GM23338 (cell line): Measurements from ENCODE around the gene KCNE5. TPM values are rescaled to one million over a fixed set of nuclear protein-coding genes. Genes with fewer than 3 reads are reported as not detected.

Experiments
- ATAC-seq: fragments of 200-7000 bp; cut with Tn5 transposase; 3 replicates; pipeline ENCODE4 v1.9.1; 2020
- DNase-seq: peaks from one replicate; pipeline ENCODE4 v3.0.0-alpha.2; 2015; ENCODE audit warnings: low spot score
- H2AFZ ChIP-seq: fragments of 200-600 bp; sonication (generic); 2 replicates; pipeline ENCODE4 v1.8.0; 2016; ENCODE audit warnings: antibody characterized with exemption, mild to moderate bottlenecking, moderate library complexity
- H3F3A ChIP-seq: fragments of 200-600 bp; sonication (generic); replicated peaks from 2 replicates; pipeline ENCODE4 v1.8.0; 2017; ENCODE audit warnings: antibody characterized with exemption, mixed run types, low read depth
- H3K27ac ChIP-seq: fragments of 200-600 bp; sonication (generic); 2 replicates; pipeline ENCODE4 v1.6.1; 2016; ENCODE audit warnings: low read depth
- H3K27me3 ChIP-seq: fragments of 200-600 bp; sonication (generic); 2 replicates; pipeline ENCODE4 v1.8.0; 2016; ENCODE audit warnings: mild to moderate bottlenecking, mixed run types, moderate library complexity; ENCODE audit not compliant: insufficient read depth
- H3K36me3 ChIP-seq: fragments of 200-600 bp; sonication (generic); 2 replicates; pipeline ENCODE4 v1.8.0; 2016; ENCODE audit warnings: mild to moderate bottlenecking; ENCODE audit not compliant: insufficient read depth
- H3K4me1 ChIP-seq: fragments of 200-600 bp; sonication (generic); 2 replicates; pipeline ENCODE4 v1.8.0; 2016; ENCODE audit warnings: mild to moderate bottlenecking, moderate library complexity; ENCODE audit not compliant: insufficient read depth
- H3K4me2 ChIP-seq: fragments of 200-600 bp; sonication (generic); 2 replicates; pipeline ENCODE4 v1.7.1; 2017; ENCODE audit warnings: mixed run types
- H3K4me3 ChIP-seq: fragments of 200-600 bp; sonication (generic); 2 replicates; pipeline ENCODE4 v1.6.1; 2016; ENCODE audit warnings: mixed run types
- H3K79me2 ChIP-seq: fragments of 200-600 bp; sonication (generic); replicated peaks from 2 replicates; pipeline ENCODE4 v1.8.0; 2017; ENCODE audit warnings: mild to moderate bottlenecking; ENCODE audit not compliant: insufficient read depth
- H3K9me2 ChIP-seq: fragments of 200-600 bp; sonication (generic); 2 replicates; pipeline ENCODE4 v1.8.0; 2017; ENCODE audit not compliant: insufficient read depth
- H4K20me1 ChIP-seq: fragments of 200-600 bp; sonication (generic); replicated peaks from 2 replicates; pipeline ENCODE4 v1.8.0; 2017; ENCODE audit warnings: mild to moderate bottlenecking; ENCODE audit not compliant: insufficient read depth
- H3K27ac Mint-ChIP-seq: 2 replicates; pipeline ENCODE4 v1.8.0; 2020; ENCODE audit warnings: inconsistent platforms, mild to moderate bottlenecking, moderate library complexity, mixed read lengths
- H3K27me3 Mint-ChIP-seq: 3 replicates; pipeline ENCODE4 v1.8.0; 2022; ENCODE audit warnings: low read depth, mild to moderate bottlenecking, moderate library complexity, mixed read lengths, inconsistent platforms; ENCODE audit not compliant: insufficient read depth, poor library complexity
- H3K36me3 Mint-ChIP-seq: 3 replicates; pipeline ENCODE4 v1.8.0; 2021; ENCODE audit warnings: low read depth, mild to moderate bottlenecking, inconsistent platforms, moderate library complexity, mixed read lengths
- H3K4me1 Mint-ChIP-seq: 3 replicates; pipeline ENCODE4 v1.8.0; 2020; ENCODE audit warnings: mild to moderate bottlenecking, inconsistent platforms, mixed read lengths
- H3K4me3 Mint-ChIP-seq: 3 replicates; pipeline ENCODE4 v1.8.0; 2021; ENCODE audit warnings: moderate library complexity, mild to moderate bottlenecking, inconsistent platforms, mixed read lengths
- H3K9me3 Mint-ChIP-seq: 3 replicates; pipeline ENCODE4 v1.8.0; 2020; ENCODE audit warnings: moderate library complexity, mild to moderate bottlenecking, inconsistent platforms, mixed read lengths
- JUNB ChIP-seq: IDR thresholded peaks from one replicate; pipeline ENCODE4 v1.6.1; 2016; ENCODE audit warnings: antibody characterized with exemption; ENCODE audit not compliant: unreplicated experiment
- NANOG ChIP-seq: IDR thresholded peaks from 2 replicates; pipeline ENCODE4 v1.6.1; 2016; ENCODE audit warnings: antibody characterized with exemption, borderline replicate concordance
- POLR2AphosphoS5 ChIP-seq: IDR thresholded peaks from 2 replicates; pipeline ENCODE4 v1.6.1; 2016; ENCODE audit warnings: antibody characterized with exemption, low read depth
- STAT1 ChIP-seq: IDR thresholded peaks from one replicate; pipeline ENCODE4 v1.6.1; 2016; ENCODE audit warnings: antibody characterized with exemption; ENCODE audit not compliant: unreplicated experiment
- polyA plus RNA-seq: library from polyadenylated mRNA; unstranded; fragments of >200 nt; fragmentation: Nextera tagmentation; extraction: Ambion mirVana; gene quantifications from 2 replicates; pipeline ENCODE4 v1.2.1, GENCODE V29; 2016
- total RNA-seq: library from RNA; depleted of rRNA; stranded (reverse); fragments of >200 nt; shearing (Covaris generic); gene quantifications from 2 replicates; pipeline ENCODE4 v1.2.3, GENCODE V29; 2014
- TF ChIP-seq, protein P1 (sequence below): fragments of 250-450 bp; sonication (Bioruptor Pico); IDR thresholded peaks from 2 replicates; pipeline ENCODE4 v1.5.0; 2020; ENCODE audit warnings: mild to moderate bottlenecking, moderate library complexity
- TF ChIP-seq, protein P2 (sequence below): IDR thresholded peaks from one replicate; pipeline ENCODE4 v1.6.1; 2018; ENCODE audit warnings: antibody characterized with exemption; ENCODE audit not compliant: unreplicated experiment

The KCNE5 gene
- total and polyA plus RNA-seq, 2 experiments from 2014 or later = 4.1 to 5.1 TPM

DNA sequence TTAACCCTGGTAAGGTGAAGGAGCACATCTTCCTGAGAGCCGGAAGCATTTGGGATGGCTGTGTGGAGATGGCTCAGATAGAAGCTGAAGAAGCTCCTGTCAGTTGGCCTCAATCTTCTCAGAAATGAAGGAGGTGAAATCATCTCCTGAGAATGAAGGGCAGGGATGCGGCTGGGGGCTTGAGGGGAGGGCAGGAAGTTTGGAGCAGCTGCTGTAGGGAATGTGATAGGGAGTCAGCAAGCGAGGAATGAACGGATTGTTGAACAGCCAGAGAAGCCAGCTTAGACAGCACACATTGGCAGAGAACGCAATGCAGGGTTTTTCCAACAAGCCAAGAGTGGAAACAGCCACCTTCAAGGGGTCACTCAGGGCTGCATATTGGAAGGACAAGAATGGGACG is 10.0 kb downstream of the KCNE5 start (continued):
- TF ChIP-seq, protein P1, sequence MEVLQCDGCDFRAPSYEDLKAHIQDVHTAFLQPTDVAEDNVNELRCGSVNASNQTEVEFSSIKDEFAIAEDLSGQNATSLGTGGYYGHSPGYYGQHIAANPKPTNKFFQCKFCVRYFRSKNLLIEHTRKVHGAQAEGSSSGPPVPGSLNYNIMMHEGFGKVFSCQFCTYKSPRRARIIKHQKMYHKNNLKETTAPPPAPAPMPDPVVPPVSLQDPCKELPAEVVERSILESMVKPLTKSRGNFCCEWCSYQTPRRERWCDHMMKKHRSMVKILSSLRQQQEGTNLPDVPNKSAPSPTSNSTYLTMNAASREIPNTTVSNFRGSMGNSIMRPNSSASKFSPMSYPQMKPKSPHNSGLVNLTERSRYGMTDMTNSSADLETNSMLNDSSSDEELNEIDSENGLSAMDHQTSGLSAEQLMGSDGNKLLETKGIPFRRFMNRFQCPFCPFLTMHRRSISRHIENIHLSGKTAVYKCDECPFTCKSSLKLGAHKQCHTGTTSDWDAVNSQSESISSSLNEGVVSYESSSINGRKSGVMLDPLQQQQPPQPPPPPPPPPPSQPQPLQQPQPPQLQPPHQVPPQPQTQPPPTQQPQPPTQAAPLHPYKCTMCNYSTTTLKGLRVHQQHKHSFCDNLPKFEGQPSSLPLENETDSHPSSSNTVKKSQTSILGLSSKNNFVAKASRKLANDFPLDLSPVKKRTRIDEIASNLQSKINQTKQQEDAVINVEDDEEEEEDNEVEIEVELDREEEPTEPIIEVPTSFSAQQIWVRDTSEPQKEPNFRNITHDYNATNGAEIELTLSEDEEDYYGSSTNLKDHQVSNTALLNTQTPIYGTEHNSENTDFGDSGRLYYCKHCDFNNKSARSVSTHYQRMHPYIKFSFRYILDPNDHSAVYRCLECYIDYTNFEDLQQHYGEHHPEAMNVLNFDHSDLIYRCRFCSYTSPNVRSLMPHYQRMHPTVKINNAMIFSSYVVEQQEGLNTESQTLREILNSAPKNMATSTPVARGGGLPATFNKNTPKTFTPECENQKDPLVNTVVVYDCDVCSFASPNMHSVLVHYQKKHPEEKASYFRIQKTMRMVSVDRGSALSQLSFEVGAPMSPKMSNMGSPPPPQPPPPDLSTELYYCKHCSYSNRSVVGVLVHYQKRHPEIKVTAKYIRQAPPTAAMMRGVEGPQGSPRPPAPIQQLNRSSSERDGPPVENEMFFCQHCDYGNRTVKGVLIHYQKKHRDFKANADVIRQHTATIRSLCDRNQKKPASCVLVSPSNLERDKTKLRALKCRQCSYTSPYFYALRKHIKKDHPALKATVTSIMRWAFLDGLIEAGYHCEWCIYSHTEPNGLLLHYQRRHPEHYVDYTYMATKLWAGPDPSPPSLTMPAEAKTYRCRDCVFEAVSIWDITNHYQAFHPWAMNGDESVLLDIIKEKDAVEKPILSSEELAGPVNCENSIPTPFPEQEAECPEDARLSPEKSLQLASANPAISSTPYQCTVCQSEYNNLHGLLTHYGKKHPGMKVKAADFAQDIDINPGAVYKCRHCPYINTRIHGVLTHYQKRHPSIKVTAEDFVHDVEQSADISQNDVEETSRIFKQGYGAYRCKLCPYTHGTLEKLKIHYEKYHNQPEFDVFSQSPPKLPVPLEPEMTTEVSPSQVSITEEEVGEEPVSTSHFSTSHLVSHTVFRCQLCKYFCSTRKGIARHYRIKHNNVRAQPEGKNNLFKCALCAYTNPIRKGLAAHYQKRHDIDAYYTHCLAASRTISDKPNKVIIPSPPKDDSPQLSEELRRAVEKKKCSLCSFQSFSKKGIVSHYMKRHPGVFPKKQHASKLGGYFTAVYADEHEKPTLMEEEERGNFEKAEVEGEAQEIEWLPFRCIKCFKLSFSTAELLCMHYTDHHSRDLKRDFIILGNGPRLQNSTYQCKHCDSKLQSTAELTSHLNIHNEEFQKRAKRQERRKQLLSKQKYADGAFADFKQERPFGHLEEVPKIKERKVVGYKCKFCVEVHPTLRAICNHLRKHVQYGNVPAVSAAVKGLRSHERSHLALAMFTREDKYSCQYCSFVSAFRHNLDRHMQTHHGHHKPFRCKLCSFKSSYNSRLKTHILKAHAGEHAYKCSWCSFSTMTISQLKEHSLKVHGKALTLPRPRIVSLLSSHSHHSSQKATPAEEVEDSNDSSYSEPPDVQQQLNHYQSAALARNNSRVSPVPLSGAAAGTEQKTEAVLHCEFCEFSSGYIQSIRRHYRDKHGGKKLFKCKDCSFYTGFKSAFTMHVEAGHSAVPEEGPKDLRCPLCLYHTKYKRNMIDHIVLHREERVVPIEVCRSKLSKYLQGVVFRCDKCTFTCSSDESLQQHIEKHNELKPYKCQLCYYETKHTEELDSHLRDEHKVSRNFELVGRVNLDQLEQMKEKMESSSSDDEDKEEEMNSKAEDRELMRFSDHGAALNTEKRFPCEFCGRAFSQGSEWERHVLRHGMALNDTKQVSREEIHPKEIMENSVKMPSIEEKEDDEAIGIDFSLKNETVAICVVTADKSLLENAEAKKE (CRISPR knock-in tag) = no peak
- TF ChIP-seq STAT1 = no peak
- TF ChIP-seq, protein P2, sequence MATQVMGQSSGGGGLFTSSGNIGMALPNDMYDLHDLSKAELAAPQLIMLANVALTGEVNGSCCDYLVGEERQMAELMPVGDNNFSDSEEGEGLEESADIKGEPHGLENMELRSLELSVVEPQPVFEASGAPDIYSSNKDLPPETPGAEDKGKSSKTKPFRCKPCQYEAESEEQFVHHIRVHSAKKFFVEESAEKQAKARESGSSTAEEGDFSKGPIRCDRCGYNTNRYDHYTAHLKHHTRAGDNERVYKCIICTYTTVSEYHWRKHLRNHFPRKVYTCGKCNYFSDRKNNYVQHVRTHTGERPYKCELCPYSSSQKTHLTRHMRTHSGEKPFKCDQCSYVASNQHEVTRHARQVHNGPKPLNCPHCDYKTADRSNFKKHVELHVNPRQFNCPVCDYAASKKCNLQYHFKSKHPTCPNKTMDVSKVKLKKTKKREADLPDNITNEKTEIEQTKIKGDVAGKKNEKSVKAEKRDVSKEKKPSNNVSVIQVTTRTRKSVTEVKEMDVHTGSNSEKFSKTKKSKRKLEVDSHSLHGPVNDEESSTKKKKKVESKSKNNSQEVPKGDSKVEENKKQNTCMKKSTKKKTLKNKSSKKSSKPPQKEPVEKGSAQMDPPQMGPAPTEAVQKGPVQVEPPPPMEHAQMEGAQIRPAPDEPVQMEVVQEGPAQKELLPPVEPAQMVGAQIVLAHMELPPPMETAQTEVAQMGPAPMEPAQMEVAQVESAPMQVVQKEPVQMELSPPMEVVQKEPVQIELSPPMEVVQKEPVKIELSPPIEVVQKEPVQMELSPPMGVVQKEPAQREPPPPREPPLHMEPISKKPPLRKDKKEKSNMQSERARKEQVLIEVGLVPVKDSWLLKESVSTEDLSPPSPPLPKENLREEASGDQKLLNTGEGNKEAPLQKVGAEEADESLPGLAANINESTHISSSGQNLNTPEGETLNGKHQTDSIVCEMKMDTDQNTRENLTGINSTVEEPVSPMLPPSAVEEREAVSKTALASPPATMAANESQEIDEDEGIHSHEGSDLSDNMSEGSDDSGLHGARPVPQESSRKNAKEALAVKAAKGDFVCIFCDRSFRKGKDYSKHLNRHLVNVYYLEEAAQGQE = no peak
- TF ChIP-seq POLR2AphosphoS5 = no peak
- no peak for TF ChIP-seq NANOG

DNA sequence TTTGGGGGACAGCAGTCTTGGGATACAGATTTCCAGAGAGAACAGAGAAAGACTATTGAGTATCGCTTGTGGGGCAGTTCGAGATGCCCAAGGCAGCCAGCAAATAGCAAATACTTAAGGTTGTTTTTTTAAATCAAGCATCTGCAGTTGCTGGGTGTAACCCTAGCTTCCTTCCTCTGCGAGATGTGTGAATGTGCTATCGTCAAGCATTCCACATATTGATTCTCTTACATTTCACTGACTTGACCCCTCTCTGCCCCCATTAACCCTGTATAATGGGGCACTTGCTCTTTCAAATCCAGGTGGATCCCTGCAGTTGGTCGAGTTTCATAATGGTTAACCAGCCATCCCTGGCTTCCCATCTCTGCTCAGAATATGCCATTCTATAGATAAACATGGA is 23.5 kb downstream of the KCNE5 start:
- Histone ChIP-seq H2AFZ (no peak overlapping the region), H3K9me2 (no peaks in the 10 kb centered on the region), H3K27ac (no peak overlapping the region), H3K36me3 (no peaks in the 10 kb centered on the region), H3K27me3 (no peaks in the 10 kb centered on the region), H3K4me3 (no peak overlapping the region), H3K4me2 (no peak overlapping the region), H3K4me1 (0 out of 2 replicates have a peak, but pooled peaks cover 2% of the 10 kb centered on the region), H3F3A (no peaks in the 10 kb centered on the region), H3K79me2 (no peaks in the 10 kb centered on the region), H4K20me1 (no peaks in the 10 kb centered on the region)
- DNase-seq = no peak
- Mint-ChIP-seq H3K9me3 (no peaks in the 10 kb centered on the region; the same call in 2 of the 3 replicates), H3K4me3 (no peak overlapping the region), H3K4me1 (peaks cover 18% of the 10 kb centered on the region), H3K27me3 (peaks cover 2% of the 10 kb centered on the region), H3K36me3 (no peaks in the 10 kb centered on the region), H3K27ac (no peak overlapping the region)
- ATAC-seq = no peak
- TF ChIP-seq, protein P1 (CRISPR knock-in tag) = no peak
- TF ChIP-seq STAT1 (no peak), JUNB (no peak)
